Measurements from ENCODE around the gene F10. TPM values are rescaled to one million over a fixed set of nuclear protein-coding genes. Genes with fewer than 3 reads are reported as not detected.

Gene F10
- total RNA-seq, 2 donors from 2014 or later: 25.5 to 31.5 TPM

DNA sequence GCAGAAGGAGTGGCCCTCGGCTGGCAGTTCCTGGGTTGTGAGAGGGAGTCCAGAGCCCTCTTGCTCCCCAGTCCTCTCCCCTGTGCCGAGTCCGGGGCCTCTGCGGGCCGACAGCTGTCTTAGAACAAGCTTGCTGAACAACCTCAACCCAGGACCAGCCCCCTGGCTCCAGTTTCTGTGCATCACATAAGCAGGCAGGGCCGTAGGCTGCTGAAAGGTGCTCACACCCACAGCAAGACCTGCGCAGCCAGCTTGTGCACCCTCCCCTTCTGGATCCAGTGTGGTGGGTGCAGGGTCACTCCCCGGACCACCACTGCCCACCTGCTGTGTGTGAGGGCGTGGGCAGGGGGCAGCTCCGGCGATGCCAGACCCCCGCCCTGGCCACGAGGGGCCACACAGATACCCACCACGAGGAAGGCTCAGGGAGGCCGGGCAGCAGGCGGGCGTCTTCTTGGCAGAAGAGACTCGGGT lies 42.2 kb upstream of the F10 start:
- no peak for ATAC-seq (ENCODE audit: insufficient number of reproducible peaks, low FRiP score, low read depth)
- DNase-seq (ENCODE audit: low spot score): no peak
- TF ChIP-seq, protein P1, sequence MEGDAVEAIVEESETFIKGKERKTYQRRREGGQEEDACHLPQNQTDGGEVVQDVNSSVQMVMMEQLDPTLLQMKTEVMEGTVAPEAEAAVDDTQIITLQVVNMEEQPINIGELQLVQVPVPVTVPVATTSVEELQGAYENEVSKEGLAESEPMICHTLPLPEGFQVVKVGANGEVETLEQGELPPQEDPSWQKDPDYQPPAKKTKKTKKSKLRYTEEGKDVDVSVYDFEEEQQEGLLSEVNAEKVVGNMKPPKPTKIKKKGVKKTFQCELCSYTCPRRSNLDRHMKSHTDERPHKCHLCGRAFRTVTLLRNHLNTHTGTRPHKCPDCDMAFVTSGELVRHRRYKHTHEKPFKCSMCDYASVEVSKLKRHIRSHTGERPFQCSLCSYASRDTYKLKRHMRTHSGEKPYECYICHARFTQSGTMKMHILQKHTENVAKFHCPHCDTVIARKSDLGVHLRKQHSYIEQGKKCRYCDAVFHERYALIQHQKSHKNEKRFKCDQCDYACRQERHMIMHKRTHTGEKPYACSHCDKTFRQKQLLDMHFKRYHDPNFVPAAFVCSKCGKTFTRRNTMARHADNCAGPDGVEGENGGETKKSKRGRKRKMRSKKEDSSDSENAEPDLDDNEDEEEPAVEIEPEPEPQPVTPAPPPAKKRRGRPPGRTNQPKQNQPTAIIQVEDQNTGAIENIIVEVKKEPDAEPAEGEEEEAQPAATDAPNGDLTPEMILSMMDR (IDR thresholded peaks at IDR 0.05): no peak
- Histone ChIP-seq H3K4me3 (no peak overlapping the region), H3K36me3 (peaks cover 2% of the 10 kb centered on the region), H3K27ac (no peak overlapping the region), H3K27me3 (replicated peaks; ENCODE audit: insufficient read depth) (no peaks in the 10 kb centered on the region), H3K9me3 (no peaks in the 10 kb centered on the region), H3K4me1 (ENCODE audit: control insufficient read depth in 1 of 2, low read depth in 2 of 2) (no peaks in the 10 kb centered on the region)

DNA sequence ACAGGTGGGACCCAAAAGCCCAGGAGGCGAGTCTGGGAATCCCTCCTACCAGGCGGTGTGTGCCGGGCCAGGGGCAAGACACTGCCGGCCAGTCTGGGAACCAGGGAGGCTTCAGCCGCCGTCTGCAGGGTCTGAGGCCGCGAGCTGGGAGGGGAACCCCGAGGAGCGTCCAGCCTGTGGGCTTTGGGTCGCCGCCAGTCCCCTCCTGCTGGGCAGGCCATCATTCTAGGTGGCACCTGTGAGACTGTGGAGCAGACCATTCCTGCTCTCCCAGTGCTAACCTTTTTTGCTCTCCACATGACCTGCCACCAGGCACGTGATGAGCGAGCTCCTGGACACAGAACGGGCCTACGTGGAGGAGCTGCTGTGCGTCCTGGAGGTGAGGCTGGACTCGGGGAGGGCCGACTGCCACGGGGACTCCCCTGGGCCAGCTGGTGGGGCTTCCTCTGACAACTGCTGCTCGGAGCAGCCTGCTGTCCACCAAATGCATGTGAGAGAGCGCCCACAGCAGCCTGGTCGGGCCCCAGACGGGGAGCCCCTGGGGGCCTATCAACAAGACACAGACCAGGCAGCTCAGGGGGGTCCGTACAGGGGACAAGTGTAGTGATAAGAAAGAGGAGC lies 41.6 kb upstream of the F10 start:
- Histone ChIP-seq H3K9me3 (no peaks in the 10 kb centered on the region), H3K36me3 (peaks cover 2% of the 10 kb centered on the region), H3K4me1 (ENCODE audit: control insufficient read depth in 1 of 2, low read depth in 2 of 2) (no peaks in the 10 kb centered on the region), H3K27me3 (replicated peaks; ENCODE audit: insufficient read depth) (no peaks in the 10 kb centered on the region), H3K4me3 (no peak overlapping the region), H3K27ac (no peak overlapping the region)
- DNase-seq (ENCODE audit: low spot score): no peak
- ATAC-seq (ENCODE audit: insufficient number of reproducible peaks, low FRiP score, low read depth): no peak
- TF ChIP-seq, protein P1 (IDR thresholded peaks at IDR 0.05): no peak

DNA sequence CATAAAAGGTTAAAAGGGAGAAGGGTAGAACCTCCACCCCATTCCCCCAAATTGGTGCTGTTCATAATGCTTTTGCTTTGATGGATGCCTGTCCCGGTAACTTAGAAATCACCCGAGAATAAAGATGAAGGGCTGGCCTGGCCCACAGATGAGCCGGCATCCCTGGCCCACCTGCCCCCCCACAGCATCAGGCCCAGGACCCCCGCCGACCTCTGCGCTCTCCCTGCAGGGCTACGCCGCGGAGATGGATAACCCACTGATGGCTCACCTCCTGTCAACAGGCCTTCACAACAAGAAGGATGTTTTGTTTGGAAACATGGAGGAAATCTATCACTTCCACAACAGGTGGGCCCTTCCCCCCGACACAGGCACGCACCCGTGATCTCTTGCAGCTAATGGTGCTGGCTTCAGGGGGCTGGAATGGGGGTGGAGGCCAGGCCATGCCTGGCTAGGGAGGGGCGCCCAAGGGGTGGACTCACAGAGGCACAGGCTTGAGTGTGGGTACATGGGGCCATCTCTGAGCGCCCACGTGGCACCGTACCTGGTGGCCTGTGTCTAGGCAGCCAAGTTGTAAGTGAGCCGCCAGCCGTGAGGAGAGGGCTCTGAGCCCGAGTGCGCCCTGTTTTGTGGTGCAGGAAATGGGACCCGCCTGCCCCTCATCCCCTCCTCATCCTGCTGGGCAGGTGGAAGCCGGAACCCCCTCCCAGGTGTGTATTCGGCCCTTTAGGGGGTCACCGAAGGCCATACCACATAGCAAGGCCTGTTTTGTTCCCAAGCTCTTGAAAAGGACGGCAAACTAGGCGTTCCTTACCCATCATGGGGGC lies 40.2 kb upstream of the F10 start:
- Histone ChIP-seq H3K27ac (no peak overlapping the region), H3K4me3 (no peak overlapping the region), H3K9me3 (no peaks in the 10 kb centered on the region), H3K27me3 (replicated peaks; ENCODE audit: insufficient read depth) (no peaks in the 10 kb centered on the region), H3K36me3 (peaks cover 3% of the 10 kb centered on the region), H3K4me1 (ENCODE audit: control insufficient read depth in 1 of 2, low read depth in 2 of 2) (no peaks in the 10 kb centered on the region)
- no peak for DNase-seq (ENCODE audit: low spot score)
- TF ChIP-seq, protein P1 (IDR thresholded peaks at IDR 0.05): no peak
- ATAC-seq (ENCODE audit: insufficient number of reproducible peaks, low FRiP score, low read depth): no peak

DNA sequence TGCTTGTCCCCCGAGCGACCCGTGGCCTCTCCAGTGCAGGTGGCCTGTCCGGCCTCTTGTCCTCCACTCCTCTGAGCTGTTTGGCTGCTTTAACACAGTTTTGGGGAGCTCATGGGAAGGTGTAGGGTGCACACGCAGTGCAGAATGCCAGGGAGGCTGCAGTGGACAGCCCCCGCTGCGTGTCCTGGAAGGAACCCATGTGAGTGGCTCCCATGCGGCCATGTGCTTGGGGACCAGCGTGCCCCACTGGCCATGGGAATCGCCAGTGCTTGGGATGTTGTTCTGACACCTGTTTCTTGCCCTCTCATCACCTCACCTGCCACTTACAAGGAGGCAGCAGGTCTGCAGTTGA lies 39.6 kb upstream of the F10 start:
- Histone ChIP-seq H3K27me3 (replicated peaks; ENCODE audit: insufficient read depth) (no peaks in the 10 kb centered on the region), H3K4me3 (no peak overlapping the region), H3K4me1 (ENCODE audit: control insufficient read depth in 1 of 2, low read depth in 2 of 2) (no peaks in the 10 kb centered on the region), H3K9me3 (no peaks in the 10 kb centered on the region), H3K36me3 (peaks cover 9% of the 10 kb centered on the region), H3K27ac (no peak overlapping the region)
- ATAC-seq (ENCODE audit: insufficient number of reproducible peaks, low FRiP score, low read depth) (no peak), DNase-seq (ENCODE audit: low spot score) (no peak)
- TF ChIP-seq, protein P1 (IDR thresholded peaks at IDR 0.05): no peak

DNA sequence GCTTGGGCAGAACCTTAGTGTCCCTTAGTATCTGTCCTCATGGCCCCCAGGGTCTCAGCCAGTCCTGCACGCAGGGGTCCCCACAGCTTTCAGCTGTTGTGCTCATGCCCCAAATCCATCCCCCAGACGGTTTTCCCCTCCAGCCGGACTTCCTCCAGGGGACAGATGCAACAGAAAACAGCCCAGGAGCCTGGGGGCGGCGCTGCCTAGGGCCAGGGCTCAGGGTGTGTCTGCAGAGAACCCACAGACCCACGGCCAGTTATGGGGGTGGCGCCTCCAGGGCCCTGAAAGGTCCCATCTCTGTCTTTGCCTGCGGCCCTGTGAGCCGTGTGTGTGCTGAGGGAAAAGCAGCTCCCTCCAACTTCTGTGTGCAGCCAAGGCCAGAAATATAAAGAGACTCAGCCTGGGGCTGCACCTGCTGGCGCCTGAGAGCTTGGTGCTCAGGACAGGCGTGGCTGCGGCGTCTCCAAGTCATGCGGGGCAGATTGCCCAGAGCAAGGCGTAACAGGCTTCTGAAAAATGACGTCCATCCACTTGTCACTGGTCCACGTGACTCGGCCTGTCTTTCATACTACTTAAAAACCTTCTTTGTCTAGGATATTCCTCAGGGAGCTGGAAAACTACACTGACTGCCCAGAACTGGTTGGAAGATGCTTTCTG lies 39.1 kb upstream of the F10 start:
- TF ChIP-seq, protein P1 (IDR thresholded peaks at IDR 0.05): no peak
- no peak for DNase-seq (ENCODE audit: low spot score)
- H3K9me3 ChIP-seq: no peaks in the 10 kb centered on the region
- no peak overlapping the region for H3K4me3 ChIP-seq
- no peaks in the 10 kb centered on the region for H3K27me3 ChIP-seq (replicated peaks; ENCODE audit: insufficient read depth)
- H3K27ac ChIP-seq: no peak overlapping the region
- H3K36me3 ChIP-seq: peaks cover 10% of the 10 kb centered on the region
- ATAC-seq (ENCODE audit: insufficient number of reproducible peaks, low FRiP score, low read depth): no peak
- no peaks in the 10 kb centered on the region for H3K4me1 ChIP-seq (ENCODE audit: control insufficient read depth in 1 of 2, low read depth in 2 of 2)

Measured in thoracic aorta (tissue), 2 donors.